HG03139 (cell line): ENCODE measurements around the gene TXNRD1.
"Not testable (repeated sequence)": the region's sequence is repeated elsewhere in the genome, so short reads cannot be mapped to it uniquely, and the experiment has no call there.

Experiments used
- ATAC-seq: cut with Tn5 transposase; IDR thresholded peaks from one replicate; pipeline ENCODE4 v1.9.1; 2021; ENCODE audit not compliant: unreplicated experiment

The TXNRD1 gene

GRCh38 chr12:104190641-104191176 lies 24.9 kb upstream of the TXNRD1 start:
- no peak for ATAC-seq

DNA sequence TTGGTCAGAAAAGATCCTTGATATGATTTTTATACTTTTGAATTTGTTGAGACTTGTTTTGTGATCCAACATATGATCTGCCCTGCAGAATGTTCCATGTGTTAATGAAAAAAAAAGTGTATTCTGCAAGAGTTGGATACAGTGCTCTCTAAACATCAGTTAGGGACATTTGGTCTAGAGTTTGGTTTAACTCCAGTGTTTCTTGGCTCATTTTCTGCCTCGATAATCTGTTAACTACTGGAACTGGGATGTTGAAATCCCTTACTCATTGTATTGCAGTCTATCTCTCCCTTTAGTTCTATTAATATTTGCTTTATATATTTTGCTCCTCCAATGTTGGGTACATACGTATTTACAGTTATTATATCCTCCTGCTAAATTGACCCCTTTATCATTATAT lies 18.3 kb upstream of the TXNRD1 start:
- no peak for ATAC-seq

DNA sequence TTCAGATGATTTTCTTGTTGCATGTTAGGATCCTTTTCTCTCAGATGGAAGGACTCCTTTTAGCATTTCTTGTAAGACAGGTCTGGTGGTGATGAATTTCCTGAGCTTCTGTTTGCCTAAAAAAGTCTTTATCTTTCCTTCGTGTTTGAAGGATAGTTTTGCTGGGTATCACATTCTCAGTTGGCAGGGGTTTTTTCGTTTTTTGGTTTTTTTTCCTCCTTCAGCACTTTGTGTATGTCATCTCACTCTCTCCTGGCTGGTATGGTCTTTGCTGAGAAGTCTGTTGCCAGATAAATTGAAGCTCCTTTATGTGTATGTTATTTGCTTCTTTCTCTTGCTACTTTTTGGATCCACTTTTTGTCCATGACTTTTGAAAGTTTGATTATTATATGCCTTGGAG lies 15.6 kb upstream of the TXNRD1 start:
- ATAC-seq: no peak

GRCh38 chr12:104201238-104202001 lies 14.2 kb upstream of the TXNRD1 start:
- no peak for ATAC-seq

DNA sequence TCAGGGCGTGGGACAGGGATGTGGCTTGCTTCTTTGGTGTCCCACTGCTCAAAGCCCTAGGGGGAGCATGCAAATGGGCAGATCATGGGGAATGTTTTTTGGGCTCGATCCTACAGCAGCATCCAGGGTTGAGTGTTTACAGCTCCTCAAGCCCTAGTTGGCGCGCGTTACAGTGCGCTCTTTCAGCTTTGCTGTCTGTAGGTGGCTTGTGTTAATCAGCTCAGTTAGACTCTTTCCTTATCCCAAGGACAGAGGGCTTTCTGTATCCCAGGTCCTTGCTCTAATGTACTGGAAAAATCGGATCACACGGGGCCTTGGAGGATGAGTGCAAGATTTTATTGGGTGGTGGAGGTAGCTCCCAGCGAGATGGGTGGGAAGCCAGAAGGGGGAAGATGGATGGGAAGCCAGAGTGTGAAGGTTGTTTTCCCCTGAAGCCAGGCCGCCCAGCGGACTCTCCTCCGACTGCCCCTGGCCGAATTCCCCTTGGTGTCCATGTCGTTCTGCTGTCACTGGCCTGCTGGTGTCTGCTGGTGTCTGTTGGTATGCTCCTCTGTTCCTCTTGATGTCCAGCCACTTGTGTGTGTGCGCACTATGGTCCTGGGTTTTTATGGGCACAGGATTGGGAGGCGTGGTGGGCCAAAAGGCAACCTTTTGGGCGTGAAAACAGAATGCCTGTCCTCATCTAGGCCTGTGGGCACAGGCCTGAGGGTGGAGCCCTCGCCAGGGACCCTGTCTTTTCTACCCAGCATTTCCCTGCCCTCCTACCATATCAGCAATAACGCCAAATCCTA lies 10.7 kb upstream of the TXNRD1 start:
- no peak for ATAC-seq

GRCh38 chr12:104207416-104208205 lies 8.0 kb upstream of the TXNRD1 start:
- no peak for ATAC-seq

- no peak for ATAC-seq
These were observed 3.1 kb upstream of the TXNRD1 start for GRCh38 chr12:104212516-104212915.

- no peak for ATAC-seq
These were observed 1.6 kb upstream of the TXNRD1 start for GRCh38 chr12:104213952-104214351.

DNA sequence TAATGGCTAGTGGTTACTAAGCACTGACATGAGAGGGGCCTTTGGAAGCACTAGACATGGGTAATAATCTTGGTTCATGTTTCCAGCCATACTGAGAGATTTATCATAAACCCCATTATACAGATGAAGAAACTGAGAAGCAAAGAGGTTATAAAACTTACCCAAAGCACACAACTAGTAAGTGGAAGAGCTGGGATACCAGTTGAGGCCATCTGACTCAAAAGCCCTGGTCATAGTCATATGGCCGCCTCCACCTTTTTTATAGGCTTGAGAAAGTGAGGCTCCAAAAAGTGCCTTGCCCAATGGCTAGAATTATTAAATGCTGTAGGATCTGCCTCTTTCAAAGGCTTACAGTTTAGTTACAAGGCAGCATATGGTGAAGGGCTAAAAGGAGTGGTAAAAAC lies 944 bp downstream of the TXNRD1 start:
- ATAC-seq: no peak

DNA sequence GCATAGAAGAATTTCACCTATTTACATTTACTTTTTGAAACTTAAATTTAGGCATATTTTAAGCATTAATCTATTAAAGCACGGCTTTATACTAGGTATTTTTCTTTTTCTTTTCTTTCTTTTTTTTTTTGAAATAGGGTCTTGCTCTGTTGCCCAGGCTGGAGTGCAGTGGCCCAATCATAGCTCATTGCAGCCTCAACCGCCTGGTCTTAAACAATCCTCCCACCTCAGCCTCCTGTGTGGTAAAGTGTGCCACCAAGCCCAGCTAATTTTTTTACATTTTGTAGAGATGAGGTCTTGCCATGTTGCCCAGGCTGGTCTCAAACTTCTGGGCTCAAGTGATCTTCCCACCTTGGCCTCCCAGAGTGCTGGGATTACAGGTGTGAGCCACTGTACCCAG lies 2.9 kb downstream of the TXNRD1 start:
- ATAC-seq: not testable (repeated sequence)

DNA sequence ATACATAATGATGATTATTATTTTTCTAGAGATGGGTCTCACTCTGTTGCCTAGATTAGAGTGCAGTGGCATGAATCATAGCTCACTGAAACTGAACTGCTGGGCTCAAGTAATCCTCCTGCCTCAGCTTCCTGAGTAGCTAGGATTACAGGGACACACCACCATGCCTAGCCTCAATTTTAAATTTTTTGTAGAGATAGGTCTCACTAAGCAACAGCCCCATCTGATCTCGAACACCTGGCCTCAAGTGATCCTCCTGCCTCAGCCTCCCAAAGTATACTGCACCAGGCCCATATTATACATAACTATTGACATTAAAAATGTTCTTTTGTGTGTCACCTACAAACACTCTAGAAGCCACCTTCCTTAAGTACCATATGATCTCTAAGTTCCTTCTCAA lies 3.4 kb downstream of the TXNRD1 start:
- no peak for ATAC-seq

- ATAC-seq: no peak
These were observed 3.8 kb downstream of the TXNRD1 start for GRCh38 chr12:104219361-104219892.

GRCh38 chr12:104219908-104220404 lies 4.4 kb downstream of the TXNRD1 start:
- ATAC-seq: no peak

- ATAC-seq: no peak
These were observed 5.4 kb downstream of the TXNRD1 start for GRCh38 chr12:104220931-104221330.

DNA sequence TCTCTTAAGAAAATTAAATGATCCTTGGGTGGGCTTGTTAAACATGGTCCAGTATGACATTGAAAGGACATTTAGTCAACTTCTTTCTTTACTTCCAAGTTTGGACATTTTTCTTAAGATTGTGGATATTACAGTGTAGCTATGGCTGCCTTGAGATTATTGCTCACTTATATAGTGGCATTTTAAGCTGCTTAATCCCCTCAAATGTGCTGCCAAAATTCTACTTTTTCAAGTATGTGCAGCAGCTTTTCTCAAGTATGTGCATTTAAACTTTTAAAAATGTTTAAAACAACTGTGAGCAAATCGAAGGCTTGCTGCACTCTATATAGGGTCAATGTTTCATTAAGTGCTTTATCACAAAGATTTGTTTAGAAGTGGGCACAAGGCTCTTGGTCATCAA lies 7.4 kb downstream of the TXNRD1 start:
- ATAC-seq: no peak

DNA sequence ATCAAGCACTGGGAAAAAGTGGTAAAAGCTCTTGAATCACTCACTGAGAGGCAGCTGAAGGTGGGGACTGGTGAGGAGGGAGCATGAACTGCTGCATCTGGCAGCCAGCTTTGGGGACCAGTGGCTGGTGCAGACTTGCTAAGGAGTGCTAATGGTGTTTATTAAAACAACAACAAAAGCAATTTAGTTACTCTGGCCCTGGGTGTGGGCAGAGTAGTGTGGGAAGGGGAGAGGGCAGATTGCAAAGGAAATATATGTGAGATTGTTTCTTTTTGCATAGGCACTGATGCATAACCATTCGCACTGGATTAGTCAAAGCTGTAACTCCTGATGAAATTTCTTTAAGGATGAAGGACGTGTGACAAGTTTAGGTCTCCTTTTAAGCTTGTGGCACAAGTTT lies 8.1 kb downstream of the TXNRD1 start:
- no peak for ATAC-seq

DNA sequence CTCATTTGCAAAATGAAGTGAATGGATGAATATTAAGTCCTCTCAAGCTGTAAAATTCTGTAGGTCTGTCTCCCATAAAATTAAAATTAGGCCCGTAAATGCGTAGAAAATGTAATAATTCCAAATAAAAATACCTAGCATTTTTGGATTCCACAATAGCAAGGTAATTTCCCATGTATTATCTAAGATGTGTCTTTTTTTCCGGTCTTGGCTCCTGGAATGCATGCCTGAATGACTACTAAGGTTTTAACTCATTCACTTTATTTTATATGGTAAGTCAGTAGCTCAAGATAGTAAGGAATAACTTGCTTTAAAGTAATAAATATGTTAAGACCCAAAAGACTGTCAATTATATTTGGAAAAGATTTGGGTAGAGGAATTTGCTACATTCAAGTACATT lies 11.1 kb downstream of the TXNRD1 start:
- no peak for ATAC-seq

DNA sequence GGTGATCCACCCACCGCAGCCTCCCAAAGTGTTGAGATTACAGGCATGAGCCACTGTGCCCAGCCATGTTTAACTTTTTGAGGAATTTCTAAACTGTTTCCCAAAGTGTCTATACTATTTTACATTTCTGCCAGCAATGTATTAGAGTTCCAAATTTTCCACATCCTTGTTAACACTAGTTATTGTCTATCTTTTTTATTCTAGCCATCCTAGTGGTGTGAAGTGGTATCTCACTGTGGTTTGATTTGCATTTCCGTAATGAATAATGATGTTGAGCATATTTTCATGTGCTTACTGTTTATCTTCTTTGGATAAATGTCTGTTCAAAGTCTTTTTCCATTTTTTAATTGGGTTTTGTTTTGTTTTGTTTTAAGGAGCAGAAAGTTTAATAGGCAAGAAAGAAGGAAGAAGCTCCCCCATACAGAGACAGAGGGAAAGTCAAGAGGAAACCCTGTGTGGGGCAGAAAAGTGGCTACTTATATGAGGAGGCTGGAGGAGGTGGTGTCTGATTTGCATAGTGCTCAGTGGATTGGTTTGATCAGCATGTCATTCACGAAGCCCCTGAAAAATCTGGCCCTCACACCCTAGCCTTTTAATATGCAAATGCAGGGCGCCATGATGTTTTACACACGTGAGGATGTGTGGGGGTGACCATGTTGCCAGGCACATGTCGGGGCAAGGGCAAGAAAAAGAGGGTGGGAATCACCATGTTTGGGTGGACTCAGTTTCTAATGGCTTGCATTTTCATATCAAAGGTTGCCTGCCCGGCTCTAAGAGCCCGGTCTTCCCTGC lies 14.9 kb downstream of the TXNRD1 start:
- no peak for ATAC-seq

DNA sequence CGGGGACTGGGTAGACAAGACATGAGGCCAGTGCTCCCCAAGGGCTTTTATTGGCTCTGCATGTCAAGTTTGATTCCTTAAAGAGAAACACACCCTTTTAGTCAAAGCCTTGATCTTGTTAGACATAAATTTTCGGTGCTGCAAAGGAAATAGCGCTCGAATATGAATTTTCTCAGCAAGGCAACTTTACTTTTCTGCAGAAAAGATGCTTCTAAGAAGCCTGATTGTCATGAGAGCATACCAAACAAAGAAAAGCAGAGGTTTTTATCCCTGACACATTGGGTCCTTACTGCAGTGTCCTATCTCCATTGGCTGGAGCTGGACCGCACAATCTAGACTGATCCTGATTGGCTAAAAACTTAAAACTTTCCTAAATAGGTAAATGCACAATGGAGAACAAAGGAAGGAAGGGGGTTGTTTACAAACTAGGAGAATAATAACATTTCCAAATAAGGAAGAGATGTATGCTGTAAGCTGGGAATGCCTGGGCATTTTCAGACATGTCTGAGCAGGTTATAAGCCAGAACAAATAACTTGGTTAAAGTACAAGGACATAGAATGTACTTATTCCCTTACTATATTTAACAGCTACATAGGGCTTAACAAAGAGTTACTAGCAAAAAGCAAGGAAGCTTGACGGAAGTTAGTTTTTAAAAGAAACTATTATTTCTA lies 17.2 kb downstream of the TXNRD1 start:
- ATAC-seq: no peak
